ENCODE data around the gene ZSCAN5C.
"Not testable (repeated sequence)": the region's sequence is repeated elsewhere in the genome, so short reads cannot be mapped to it uniquely, and the experiment has no call there.

Gene ZSCAN5C

DNA sequence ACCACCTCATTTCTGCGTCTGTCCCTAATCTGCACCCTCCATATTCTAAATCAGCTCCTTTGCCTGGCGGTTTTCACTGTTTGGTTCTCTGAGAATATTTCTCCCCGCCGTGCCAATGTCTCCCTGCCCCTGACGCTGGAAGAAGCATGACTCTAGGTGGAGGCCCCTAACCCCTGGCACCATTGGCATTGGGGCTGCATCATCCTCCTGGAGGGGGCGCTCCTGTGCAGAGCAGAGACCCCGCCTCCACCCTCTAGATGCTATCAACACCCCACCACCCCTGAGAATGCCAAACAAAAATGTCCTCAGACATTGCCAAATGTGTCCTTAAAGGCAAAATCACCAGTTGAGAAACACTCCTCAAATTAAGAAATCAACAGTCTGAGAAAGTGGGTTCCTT, 11.0 kb upstream of the ZSCAN5C start:
- 79% methylated on average over 7 of the region's 7 CpGs for WGBS, 2 experiments
- no peak overlapping the region for H3K27ac ChIP-seq (ENCODE audit: insufficient read depth, low read depth, low read length, poor library complexity, severe bottlenecking)
- H3K4me1 ChIP-seq (ENCODE audit: control insufficient read depth, insufficient read depth, low read length) = no peaks in the 10 kb centered on the region

DNA sequence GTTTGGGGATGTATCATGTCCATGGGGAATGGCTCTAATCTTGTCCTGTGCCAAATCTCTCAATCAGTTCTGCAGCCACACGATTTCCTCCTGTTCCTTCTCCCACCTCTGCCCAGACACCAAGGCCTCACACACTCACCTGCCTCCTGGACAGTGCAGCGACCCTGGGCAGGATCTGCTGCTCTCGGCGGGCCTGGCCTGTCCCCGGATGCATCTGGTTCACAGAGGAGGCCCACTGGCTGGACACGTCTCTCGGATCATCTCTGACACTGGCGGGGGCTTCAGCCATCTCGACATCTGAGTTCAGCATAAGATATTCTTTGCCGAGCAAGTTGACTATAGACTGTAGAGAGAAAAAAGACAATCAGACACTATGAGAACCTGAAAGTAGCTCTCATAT, 10.4 kb upstream of the ZSCAN5C start:
- H3K27ac ChIP-seq (ENCODE audit: insufficient read depth, low read depth, low read length, poor library complexity, severe bottlenecking) = no peak overlapping the region
- no peak overlapping the region for H3K4me3 ChIP-seq (ENCODE audit: insufficient read depth, low read depth, low read length)
- no peaks in the 10 kb centered on the region for H3K4me1 ChIP-seq (ENCODE audit: control insufficient read depth, insufficient read depth, low read length)
- H3K9me3 ChIP-seq (ENCODE audit: control insufficient read depth, low read length) = no peaks in the 10 kb centered on the region
- no peaks in the 10 kb centered on the region for H3K36me3 ChIP-seq (ENCODE audit: control insufficient read depth, insufficient read depth, low read length)
- H3K27me3 ChIP-seq (ENCODE audit: control insufficient read depth, insufficient read depth, low read length, poor library complexity, severe bottlenecking) = no peaks in the 10 kb centered on the region
- 91 to 92% methylated on average over 10 of the region's 10 CpGs for WGBS, 2 experiments

More for the DNA sequence above, 11.0 kb upstream of the ZSCAN5C start:
- Histone ChIP-seq H3K36me3 (ENCODE audit: control insufficient read depth, insufficient read depth, low read length) (no peaks in the 10 kb centered on the region), H3K27me3 (ENCODE audit: control insufficient read depth, insufficient read depth, low read length, poor library complexity, severe bottlenecking) (no peaks in the 10 kb centered on the region), H3K9me3 (ENCODE audit: control insufficient read depth, low read length) (no peaks in the 10 kb centered on the region), H3K4me3 (ENCODE audit: insufficient read depth, low read depth, low read length) (no peak overlapping the region)

DNA sequence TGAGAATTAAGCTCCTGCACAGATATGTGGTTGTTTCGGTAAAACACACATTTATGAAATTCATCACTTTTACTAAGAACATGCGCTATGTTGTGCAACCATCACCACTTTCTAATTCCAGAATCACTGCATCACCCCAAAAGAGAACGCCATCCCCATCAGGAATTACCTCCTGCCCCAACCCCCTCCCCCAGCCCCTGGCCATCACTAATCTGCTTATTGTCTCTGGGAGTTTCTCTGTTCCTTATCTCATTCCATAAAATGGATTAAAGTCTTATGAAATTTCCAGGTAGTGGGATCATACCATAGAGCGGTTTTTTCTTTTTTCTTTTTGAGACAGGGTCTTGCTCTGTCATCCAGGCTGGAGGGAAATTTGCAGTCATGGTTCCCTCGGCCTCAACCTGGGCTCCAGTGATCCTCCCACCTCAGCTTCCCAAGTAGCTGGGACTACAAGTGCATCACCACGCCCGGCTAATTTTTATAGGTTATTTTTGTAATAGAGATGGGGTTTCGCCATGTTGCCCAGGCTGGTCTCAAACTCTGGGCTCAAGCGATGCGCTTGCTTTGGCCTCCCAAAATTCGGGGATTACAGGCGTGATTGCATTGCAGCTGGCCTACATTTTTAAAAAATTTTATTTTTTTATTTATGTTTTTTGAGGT, 8.0 kb upstream of the ZSCAN5C start:
- Histone ChIP-seq H3K4me3 (ENCODE audit: insufficient read depth, low read depth, low read length) (no peak overlapping the region), H3K9me3 (ENCODE audit: control insufficient read depth, low read length) (no peaks in the 10 kb centered on the region), H3K27ac (ENCODE audit: insufficient read depth, low read depth, low read length, poor library complexity, severe bottlenecking) (no peak overlapping the region), H3K36me3 (ENCODE audit: control insufficient read depth, insufficient read depth, low read length) (no peaks in the 10 kb centered on the region), H3K4me1 (ENCODE audit: control insufficient read depth, insufficient read depth, low read length) (no peaks in the 10 kb centered on the region), H3K27me3 (ENCODE audit: control insufficient read depth, insufficient read depth, low read length, poor library complexity, severe bottlenecking) (no peaks in the 10 kb centered on the region)
- 85 to 88% methylated on average over 12 of the region's 12 CpGs for WGBS, 2 experiments

DNA sequence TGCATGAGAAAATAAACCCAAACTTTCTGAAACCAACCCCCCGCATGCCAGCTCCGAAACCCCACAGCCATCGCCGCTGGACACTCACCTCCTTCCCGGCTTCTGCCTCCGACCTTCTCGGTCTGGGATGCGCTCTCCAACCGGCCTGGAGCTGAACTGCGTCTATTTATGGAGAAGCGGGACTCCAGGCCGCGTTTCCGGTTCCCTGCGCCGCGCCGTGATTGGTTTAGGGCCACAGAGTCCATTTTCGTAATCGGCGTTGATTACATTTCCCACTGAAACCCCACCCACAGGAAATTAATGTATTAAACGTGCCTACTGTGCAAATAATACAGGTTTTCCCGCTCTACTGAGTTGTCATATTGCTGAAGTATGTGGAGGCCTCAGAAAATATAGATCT, 4.4 kb upstream of the ZSCAN5C start, which contains the start of gene ZSCAN5B:
ZSCAN5B (minus strand) TSS at position 138 of the 400 bp plus-strand sequence. CDS start 4,731 bp downstream, outside the sequence.
- WGBS, 2 experiments = 91 to 95% methylated on average over 23 of the region's 23 CpGs

DNA sequence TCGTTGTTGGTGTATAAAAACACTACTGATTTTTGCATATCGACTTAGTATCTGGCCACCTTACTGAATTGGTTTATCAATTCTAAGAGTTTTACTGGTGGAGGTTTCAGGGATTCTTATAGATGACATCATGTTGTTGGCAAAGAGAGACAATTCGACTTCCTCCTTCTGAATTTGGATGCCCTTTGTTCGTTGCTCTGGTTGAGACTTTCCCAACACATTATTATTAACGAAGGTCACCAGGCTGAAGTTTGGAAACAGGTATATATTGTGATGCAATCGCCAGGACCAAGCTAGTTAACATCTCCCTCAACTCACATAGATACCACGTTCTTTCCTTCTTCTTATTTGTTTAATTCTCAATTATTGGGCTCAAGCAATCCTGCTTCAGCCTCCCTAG, 2.4 kb upstream of the ZSCAN5C start:
- no peaks in the 10 kb centered on the region for H3K4me1 ChIP-seq (ENCODE audit: control insufficient read depth, insufficient read depth, low read length)
- no peaks in the 10 kb centered on the region for H3K27me3 ChIP-seq (ENCODE audit: control insufficient read depth, insufficient read depth, low read length, poor library complexity, severe bottlenecking)
- no peaks in the 10 kb centered on the region for H3K9me3 ChIP-seq (ENCODE audit: control insufficient read depth, low read length)
- H3K36me3 ChIP-seq (ENCODE audit: control insufficient read depth, insufficient read depth, low read length) = no peaks in the 10 kb centered on the region
- H3K4me3 ChIP-seq (ENCODE audit: insufficient read depth, low read depth, low read length) = no peak overlapping the region
- 79 to 89% methylated on average over 6 to 7 of the region's 7 CpGs for WGBS, 2 experiments
- H3K27ac ChIP-seq (ENCODE audit: insufficient read depth, low read depth, low read length, poor library complexity, severe bottlenecking) = no peak overlapping the region

More for the DNA sequence above, 4.4 kb upstream of the ZSCAN5C start, which contains the start of gene ZSCAN5B:
- H3K4me1 ChIP-seq (ENCODE audit: control insufficient read depth, insufficient read depth, low read length); H3K9me3 ChIP-seq (ENCODE audit: control insufficient read depth, low read length); H3K4me3 ChIP-seq (ENCODE audit: insufficient read depth, low read depth, low read length); H3K27ac ChIP-seq (ENCODE audit: insufficient read depth, low read depth, low read length, poor library complexity, severe bottlenecking); H3K36me3 ChIP-seq (ENCODE audit: control insufficient read depth, insufficient read depth, low read length); H3K27me3 ChIP-seq (ENCODE audit: control insufficient read depth, insufficient read depth, low read length, poor library complexity, severe bottlenecking): not testable (repeated sequence)

DNA sequence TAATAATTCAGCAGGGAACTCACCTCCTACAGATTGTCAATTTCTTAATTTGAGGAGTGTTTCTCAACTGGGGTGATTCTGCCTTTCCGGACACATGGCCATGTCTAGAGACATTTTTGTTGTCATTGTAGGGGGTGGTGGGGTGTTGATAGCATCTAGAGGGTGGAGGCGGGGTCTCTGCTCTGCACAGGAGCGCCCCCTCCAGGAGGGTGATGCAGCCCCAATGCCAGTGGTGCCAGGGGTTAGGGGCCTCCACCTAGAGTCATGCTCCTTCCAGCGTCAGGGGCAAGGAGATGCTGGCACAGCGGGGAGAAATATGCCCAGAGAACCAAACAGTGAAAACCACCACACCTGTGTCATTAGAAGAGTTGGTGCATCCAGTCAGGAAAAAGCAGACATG, 5.5 kb downstream of the ZSCAN5C start:
- not testable (repeated sequence) for H3K36me3 ChIP-seq (ENCODE audit: control insufficient read depth, insufficient read depth, low read length)
- WGBS, 2 experiments = 90 to 91% methylated on average over 3 to 4 of the region's 5 CpGs

DNA sequence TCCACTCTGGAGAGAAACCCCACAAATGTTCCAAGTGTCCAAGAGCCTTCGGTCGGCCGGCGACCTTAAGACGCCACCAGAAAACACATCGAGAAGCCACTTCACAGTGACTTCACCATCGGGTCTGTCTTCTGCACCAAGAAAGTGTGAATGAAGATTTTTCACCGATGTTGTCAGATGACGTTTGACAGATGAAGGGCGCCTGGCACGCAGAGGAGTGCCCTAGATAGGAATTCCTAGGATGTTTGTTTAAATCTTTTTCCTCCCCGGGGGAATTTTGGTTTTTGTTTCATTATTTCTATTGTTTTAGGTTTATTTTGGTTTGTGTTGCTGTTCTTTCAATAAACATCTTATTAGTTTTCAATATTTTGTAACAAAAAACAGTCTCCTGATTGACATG, 7.0 kb downstream of the ZSCAN5C start:
- H3K27ac ChIP-seq (ENCODE audit: insufficient read depth, low read depth, low read length, poor library complexity, severe bottlenecking) = no peak overlapping the region
- no peak overlapping the region for H3K4me3 ChIP-seq (ENCODE audit: insufficient read depth, low read depth, low read length)
- no peaks in the 10 kb centered on the region for H3K36me3 ChIP-seq (ENCODE audit: control insufficient read depth, insufficient read depth, low read length)
- no peaks in the 10 kb centered on the region for H3K27me3 ChIP-seq (ENCODE audit: control insufficient read depth, insufficient read depth, low read length, poor library complexity, severe bottlenecking)
- no peaks in the 10 kb centered on the region for H3K4me1 ChIP-seq (ENCODE audit: control insufficient read depth, insufficient read depth, low read length)
- 91 to 95% methylated on average over 12 of the region's 12 CpGs for WGBS, 2 experiments
- no peaks in the 10 kb centered on the region for H3K9me3 ChIP-seq (ENCODE audit: control insufficient read depth, low read length)

More for the DNA sequence above, 5.5 kb downstream of the ZSCAN5C start:
- not testable (repeated sequence) for H3K27ac ChIP-seq (ENCODE audit: insufficient read depth, low read depth, low read length, poor library complexity, severe bottlenecking); H3K4me1 ChIP-seq (ENCODE audit: control insufficient read depth, insufficient read depth, low read length); H3K27me3 ChIP-seq (ENCODE audit: control insufficient read depth, insufficient read depth, low read length, poor library complexity, severe bottlenecking); H3K4me3 ChIP-seq (ENCODE audit: insufficient read depth, low read depth, low read length); H3K9me3 ChIP-seq (ENCODE audit: control insufficient read depth, low read length)

DNA sequence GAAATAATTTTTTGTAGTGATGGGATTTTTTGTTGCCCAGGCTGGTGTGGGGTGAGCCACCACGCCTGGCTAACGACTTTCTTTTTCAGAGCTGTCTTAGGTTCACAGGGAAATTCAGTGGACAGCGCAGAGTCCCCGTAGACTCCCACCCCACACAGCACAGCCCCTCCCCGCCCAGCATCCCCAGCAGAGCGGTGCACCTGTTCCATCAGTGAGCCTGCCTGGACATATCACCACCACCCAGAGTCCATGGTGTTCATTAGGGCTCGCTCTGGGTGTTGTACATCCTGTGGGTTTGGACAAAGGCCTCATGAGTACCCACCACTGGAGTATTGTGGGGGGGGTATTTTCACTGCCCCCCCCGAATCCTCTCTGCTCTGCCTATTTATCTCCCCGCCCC, 8.0 kb downstream of the ZSCAN5C start:
- not testable (repeated sequence) for H3K4me1 ChIP-seq (ENCODE audit: control insufficient read depth, insufficient read depth, low read length); H3K4me3 ChIP-seq (ENCODE audit: insufficient read depth, low read depth, low read length); H3K27ac ChIP-seq (ENCODE audit: insufficient read depth, low read depth, low read length, poor library complexity, severe bottlenecking); H3K36me3 ChIP-seq (ENCODE audit: control insufficient read depth, insufficient read depth, low read length); H3K27me3 ChIP-seq (ENCODE audit: control insufficient read depth, insufficient read depth, low read length, poor library complexity, severe bottlenecking); H3K9me3 ChIP-seq (ENCODE audit: control insufficient read depth, low read length)
- 90 to 92% methylated on average over 8 to 9 of the region's 9 CpGs for WGBS, 2 experiments

DNA sequence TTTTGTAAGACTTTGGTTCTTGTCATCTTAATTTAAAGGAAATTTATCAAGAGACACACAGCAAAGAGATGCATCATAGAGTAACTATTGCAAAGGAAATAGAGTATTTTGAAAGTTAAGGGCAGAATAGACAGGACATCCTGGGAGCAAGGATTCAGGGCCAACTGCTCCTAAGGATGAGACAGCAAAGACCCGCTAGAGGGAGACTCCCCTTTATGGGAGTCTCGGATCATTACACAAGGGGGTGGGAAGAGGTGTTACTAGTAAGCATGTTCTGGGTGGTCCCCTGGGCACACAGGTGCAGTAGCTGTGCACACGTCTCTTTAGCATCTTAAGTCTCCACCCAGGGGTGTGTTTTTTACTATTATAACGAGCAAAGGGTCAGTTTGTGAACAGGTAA, 9.6 kb downstream of the ZSCAN5C start:
- no peaks in the 10 kb centered on the region for H3K36me3 ChIP-seq (ENCODE audit: control insufficient read depth, insufficient read depth, low read length)
- WGBS, 2 experiments = 83 to 84% methylated on average over 4 of the region's 4 CpGs
- no peaks in the 10 kb centered on the region for H3K27me3 ChIP-seq (ENCODE audit: control insufficient read depth, insufficient read depth, low read length, poor library complexity, severe bottlenecking)

DNA sequence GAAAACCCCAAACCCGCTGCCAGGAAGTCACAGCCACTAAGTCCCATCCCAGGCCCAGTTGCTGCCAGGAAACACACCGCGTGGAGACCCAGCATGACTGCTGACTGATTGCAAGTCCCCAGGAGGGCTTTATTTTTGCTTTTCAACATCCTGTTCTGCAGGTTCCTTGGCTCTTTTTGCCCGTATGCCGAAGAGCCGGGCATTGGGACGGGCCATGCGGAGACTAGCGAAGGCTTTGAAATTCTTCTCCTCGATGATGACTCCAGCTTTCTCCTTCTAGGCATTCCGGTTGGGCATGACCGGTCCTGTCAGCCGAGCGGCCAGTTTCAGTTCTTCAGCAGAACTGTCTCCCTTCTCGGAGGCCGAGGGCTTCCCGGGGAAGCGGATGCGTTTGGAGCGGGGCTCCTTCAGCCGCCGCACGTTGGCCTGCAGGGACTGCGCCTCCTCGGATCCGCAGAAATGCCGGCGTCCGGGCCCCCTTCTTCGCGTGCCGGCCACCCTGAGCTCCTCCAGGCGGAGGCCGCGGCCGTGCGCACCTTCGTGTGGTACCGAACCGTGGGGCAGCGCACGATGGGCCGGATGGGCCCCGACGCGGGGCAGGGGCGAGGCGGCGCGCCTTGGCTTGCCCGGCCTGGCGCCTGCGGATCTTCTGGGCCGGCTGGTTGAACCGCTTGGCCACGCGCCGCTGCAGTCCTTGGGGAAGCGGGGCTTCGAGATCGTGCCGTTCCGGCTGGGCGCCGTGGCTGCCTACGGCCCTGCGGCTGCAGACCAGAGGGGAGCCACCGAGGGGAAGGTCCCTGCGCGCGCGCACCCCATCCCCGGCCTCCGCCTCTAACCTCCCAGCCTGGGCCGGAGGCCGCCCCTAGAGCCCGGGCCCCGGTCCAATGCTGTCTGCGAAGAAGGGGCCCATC, 15.2 kb downstream of the ZSCAN5C start:
- no peak overlapping the region for H3K4me3 ChIP-seq (ENCODE audit: insufficient read depth, low read depth, low read length)
- H3K9me3 ChIP-seq (ENCODE audit: control insufficient read depth, low read length) = no peaks in the 10 kb centered on the region
- H3K36me3 ChIP-seq (ENCODE audit: control insufficient read depth, insufficient read depth, low read length) = no peaks in the 10 kb centered on the region
- no peak overlapping the region for H3K27ac ChIP-seq (ENCODE audit: insufficient read depth, low read depth, low read length, poor library complexity, severe bottlenecking)
- 77 to 81% methylated on average over 79 of the region's 79 CpGs for WGBS, 2 experiments
- no peaks in the 10 kb centered on the region for H3K27me3 ChIP-seq (ENCODE audit: control insufficient read depth, insufficient read depth, low read length, poor library complexity, severe bottlenecking)
- no peaks in the 10 kb centered on the region for H3K4me1 ChIP-seq (ENCODE audit: control insufficient read depth, insufficient read depth, low read length)

More for the DNA sequence above, 9.6 kb downstream of the ZSCAN5C start:
- H3K4me1 ChIP-seq (ENCODE audit: control insufficient read depth, insufficient read depth, low read length) = no peaks in the 10 kb centered on the region
- no peak overlapping the region for H3K4me3 ChIP-seq (ENCODE audit: insufficient read depth, low read depth, low read length)
- H3K9me3 ChIP-seq (ENCODE audit: control insufficient read depth, low read length) = no peaks in the 10 kb centered on the region
- no peak overlapping the region for H3K27ac ChIP-seq (ENCODE audit: insufficient read depth, low read depth, low read length, poor library complexity, severe bottlenecking)

Data from ectodermal cell (in vitro differentiated cells).